GM12873 (cell line): ENCODE measurements around the gene HTR6.

Experiments
- CTCF ChIP-seq: IDR thresholded peaks from 2 replicates; pipeline ENCODE4 v1.5.1; 2012; ENCODE audit warnings: low read depth, mild to moderate bottlenecking, moderate library complexity, low read length, control low read depth; ENCODE audit not compliant: insufficient read depth; ENCODE audit errors: missing control alignments

The HTR6 gene

GRCh38 chr1:19678493-19678892, 13.8 kb downstream of the HTR6 start:
- TF ChIP-seq CTCF, result no peak

- TF ChIP-seq CTCF, result no peak
These were observed 14.3 kb downstream of the HTR6 start for GRCh38 chr1:19678931-19679453.

GRCh38 chr1:19679691-19680090, 15.0 kb downstream of the HTR6 start:
- TF ChIP-seq CTCF, result no peak

GRCh38 chr1:19680644-19681043, 16.0 kb downstream of the HTR6 start:
- no peak for TF ChIP-seq CTCF

GRCh38 chr1:19682257-19682656, 17.6 kb downstream of the HTR6 start:
- no peak for TF ChIP-seq CTCF

- no peak for TF ChIP-seq CTCF
These were observed 18.2 kb downstream of the HTR6 start for GRCh38 chr1:19682901-19683300.

GRCh38 chr1:19683351-19683750, 18.7 kb downstream of the HTR6 start:
- no peak for TF ChIP-seq CTCF
